ENCODE results near the gene FAM216A. TPM values are rescaled to one million over a fixed set of nuclear protein-coding genes. Genes with fewer than 3 reads are reported as not detected.

FAM216A gene
- total and polyA plus RNA-seq, 12 donors: 2.4 to 27.2 (median 5.8) TPM

- H3K27me3 ChIP-seq: no peaks in the 10 kb centered on the region
- WGBS, 2 donors: 0% methylated on average over 15 of the region's 15 CpGs
- peaks cover 0 to 24% (median 6%) of the 10 kb centered on the region in 9 donors for H3K36me3 ChIP-seq
- peak overlapping the region; percentile 56 to 90 (median 77) for H3K4me3 ChIP-seq
- H3K9me3 ChIP-seq: no peaks in the 10 kb centered on the region
- ATAC-seq (no peak), DNase-seq (no peak)
- intact Hi-C loops (cut with DNase I): loop anchor here in 7 of 10 donors (2.0 to 10.0 kb wide), 6 partner anchors 33 to 417 kb away; partner anchors contain the start of genes RAD9B (in 6 of the 7) and VPS29 (in 6 of the 7)
- TF ChIP-seq CTCF (IDR thresholded peaks at IDR 0.05): no peak
- peak overlapping the region in 8 of 10 donors; percentile 45 to 96 (median 87) for H3K27ac ChIP-seq
- peaks cover 7 to 28% (median 24%) of the 10 kb centered on the region in 9 donors for H3K4me1 ChIP-seq
Observed at GRCh38 chr12:110467847-110468213, 815 bp upstream of the FAM216A start.

GRCh38 chr12:110475426-110475825 lies 6.8 kb downstream of the FAM216A start:
- Histone ChIP-seq H3K36me3 (peaks cover 0 to 15% (median 0%) of the 10 kb centered on the region in 9 donors), H3K27ac (no peak overlapping the region), H3K27me3 (no peaks in the 10 kb centered on the region), H3K9me3 (no peaks in the 10 kb centered on the region), H3K4me3 (no peak overlapping the region), H3K4me1 (no peaks in the 10 kb centered on the region)
- 98 to 99% methylated on average over 7 of the region's 7 CpGs for WGBS, 2 donors
- intact Hi-C loops (cut with DNase I): no loop called here
- no peak for ATAC-seq
- no peak for TF ChIP-seq CTCF (IDR thresholded peaks at IDR 0.05)
- DNase-seq: no peak

GRCh38 chr12:110498984-110499706 lies 30.5 kb downstream of the FAM216A start:
- DNase-seq (no peak), ATAC-seq (no peak)
- H3K27ac ChIP-seq: peak overlapping the region in 1 of 10 donors; percentile 41
- peaks cover 0 to 42% (median 16%) of the 10 kb centered on the region in 9 donors for H3K36me3 ChIP-seq
- intact Hi-C loops (cut with DNase I): no loop called here
- H3K4me1 ChIP-seq: peaks cover 0 to 40% (median 35%) of the 10 kb centered on the region in 9 donors
- no peak for TF ChIP-seq CTCF (IDR thresholded peaks at IDR 0.05)
- no peaks in the 10 kb centered on the region for H3K27me3 ChIP-seq
- H3K4me3 ChIP-seq: no peak overlapping the region
- H3K9me3 ChIP-seq: no peaks in the 10 kb centered on the region
- 61 to 71% methylated on average over 4 of the region's 4 CpGs for WGBS, 2 donors

- ATAC-seq (peak; percentile 4 to 45 (median 32)), DNase-seq (no peak)
- peaks cover 0 to 19% (median 0%) of the 10 kb centered on the region in 9 donors for H3K36me3 ChIP-seq
- H3K27me3 ChIP-seq: no peaks in the 10 kb centered on the region
- no peaks in the 10 kb centered on the region for H3K9me3 ChIP-seq
- TF ChIP-seq CTCF (IDR thresholded peaks at IDR 0.05): no peak
- peaks cover 0 to 40% (median 35%) of the 10 kb centered on the region in 9 donors for H3K4me1 ChIP-seq
- peak overlapping the region; percentile 70 to 98 (median 85) for H3K4me3 ChIP-seq
- peak overlapping the region; percentile 59 to 95 (median 91) for H3K27ac ChIP-seq
- 0% methylated on average over 17 of the region's 17 CpGs for WGBS, 2 donors
- intact Hi-C loops (cut with DNase I): loop anchor here in 7 of 10 donors (2.0 to 10.0 kb wide), 5 partner anchors 33 to 386 kb away; partner anchors contain the start of genes FAM216A (in 6 of the 7) and GPN3 (in 6 of the 7)
Observed at GRCh38 chr12:110501399-110501751, 32.7 kb downstream of the FAM216A start.

All from heart right ventricle (tissue), 16 donors.